Measurements from ENCODE around the gene CFTR. TPM values are rescaled to one million over a fixed set of nuclear protein-coding genes. Genes with fewer than 3 reads are reported as not detected.

CFTR gene
- total RNA-seq, 1 donor from 2014 or later = 11.0 TPM

DNA sequence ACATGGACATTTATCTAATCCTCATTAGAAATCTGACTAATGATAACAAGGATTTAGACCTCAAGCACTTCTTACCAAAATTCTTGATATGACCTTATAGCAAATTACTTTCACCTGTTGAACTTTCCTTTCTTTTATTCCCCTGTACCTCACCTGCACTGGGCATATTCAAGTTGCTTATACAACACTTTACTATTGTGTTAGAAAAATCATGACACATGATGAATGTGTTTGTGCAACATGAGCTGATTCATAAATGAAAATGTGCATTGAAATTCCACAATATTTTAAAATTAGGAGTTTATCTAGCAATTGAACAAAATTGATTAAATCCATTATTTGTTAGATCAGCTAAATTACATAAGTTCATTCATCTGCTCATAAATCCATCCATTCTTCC lies 160.6 kb downstream of the CFTR start:
- peaks cover 2% of the 10 kb centered on the region for H3K4me1 Mint-ChIP-seq (ENCODE audit: unreplicated experiment)
- H3K4me3 Mint-ChIP-seq = no peak overlapping the region
- DNase-seq (ENCODE audit: extremely low spot score, unreplicated experiment) = no peak
- TF ChIP-seq CTCF (conservative IDR thresholded peaks at IDR 0.05) = no peak
- no peaks in the 10 kb centered on the region for H3K36me3 Mint-ChIP-seq
- no peaks in the 10 kb centered on the region for H3K9me3 Mint-ChIP-seq
- H3K27ac Mint-ChIP-seq = no peak overlapping the region
- no peaks in the 10 kb centered on the region for H3K27me3 Mint-ChIP-seq

DNA sequence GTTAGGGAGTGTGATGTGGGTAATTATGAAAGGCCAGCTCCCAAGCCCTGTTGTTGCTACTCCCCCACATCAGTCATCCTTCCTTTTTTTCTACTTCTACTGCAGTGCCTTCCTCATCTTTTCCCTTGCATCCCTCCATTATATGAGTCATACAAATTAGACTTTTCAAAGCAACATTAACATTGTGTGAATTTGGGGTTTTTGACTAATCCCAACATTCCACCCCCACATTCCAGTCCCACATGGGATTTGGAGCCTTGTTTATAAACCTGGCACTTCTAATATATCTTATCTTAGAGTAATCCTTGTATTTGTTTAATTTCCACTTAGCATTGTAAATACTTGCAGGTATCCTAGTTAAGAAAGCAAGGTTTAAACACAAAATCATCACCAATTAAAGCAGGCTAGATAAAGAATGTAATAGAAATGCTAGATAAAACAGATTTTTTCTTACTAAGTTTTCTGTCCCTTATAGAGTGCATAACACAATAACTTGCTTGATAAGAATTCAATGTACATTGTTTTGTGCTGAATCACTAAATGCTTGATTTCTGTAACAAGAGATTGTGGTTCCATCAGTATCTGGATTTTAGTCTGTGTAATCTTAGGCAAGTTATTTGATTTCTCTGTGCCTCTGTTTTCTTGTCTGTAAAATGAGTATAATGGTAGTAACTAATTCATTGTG lies 165.8 kb downstream of the CFTR start:
- peaks cover 4% of the 10 kb centered on the region for H3K4me1 Mint-ChIP-seq (ENCODE audit: unreplicated experiment)
- no peak for DNase-seq (ENCODE audit: extremely low spot score, unreplicated experiment)

GRCh38 chr7:117648203-117648866 lies 168.5 kb downstream of the CFTR start:
- Mint-ChIP-seq H3K36me3 (peaks cover 5% of the 10 kb centered on the region), H3K9me3 (no peaks in the 10 kb centered on the region), H3K4me3 (no peak overlapping the region), H3K27ac (no peak overlapping the region), H3K27me3 (no peaks in the 10 kb centered on the region), H3K4me1 (ENCODE audit: unreplicated experiment) (peaks cover 4% of the 10 kb centered on the region)
- no peak for TF ChIP-seq CTCF (conservative IDR thresholded peaks at IDR 0.05)
- DNase-seq (ENCODE audit: extremely low spot score, unreplicated experiment) = no peak

More for the DNA sequence above, 165.8 kb downstream of the CFTR start:
- H3K9me3 Mint-ChIP-seq = no peaks in the 10 kb centered on the region
- H3K27ac Mint-ChIP-seq = no peak overlapping the region
- H3K27me3 Mint-ChIP-seq = no peaks in the 10 kb centered on the region
- no peak for TF ChIP-seq CTCF (conservative IDR thresholded peaks at IDR 0.05)
- H3K36me3 Mint-ChIP-seq = peaks cover 5% of the 10 kb centered on the region
- no peak overlapping the region for H3K4me3 Mint-ChIP-seq

DNA sequence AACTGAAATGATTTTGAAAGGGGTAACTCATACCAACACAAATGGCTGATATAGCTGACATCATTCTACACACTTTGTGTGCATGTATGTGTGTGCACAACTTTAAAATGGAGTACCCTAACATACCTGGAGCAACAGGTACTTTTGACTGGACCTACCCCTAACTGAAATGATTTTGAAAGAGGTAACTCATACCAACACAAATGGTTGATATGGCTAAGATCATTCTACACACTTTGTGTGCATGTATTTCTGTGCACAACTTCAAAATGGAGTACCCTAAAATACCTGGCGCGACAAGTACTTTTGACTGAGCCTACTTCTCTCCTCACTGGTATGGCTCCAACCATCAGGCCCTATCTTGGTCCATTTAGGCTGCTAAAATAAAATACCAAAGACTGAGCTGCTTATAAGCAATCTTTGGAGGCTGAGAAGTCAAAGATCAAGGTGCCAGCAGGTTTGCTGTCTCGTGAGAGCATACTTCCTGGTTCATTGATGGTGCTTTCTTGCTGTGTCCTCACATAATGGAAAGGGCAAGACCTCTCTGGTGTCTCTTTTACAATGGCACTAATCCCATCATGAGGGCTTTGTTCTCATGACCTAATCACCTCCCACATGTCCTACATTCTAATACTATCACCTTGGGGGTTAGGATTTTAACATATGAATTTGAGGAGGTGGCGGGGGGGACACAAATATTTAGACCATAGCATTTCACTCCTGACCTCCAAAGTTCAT lies 173.3 kb downstream of the CFTR start:
- Mint-ChIP-seq H3K27me3 (no peaks in the 10 kb centered on the region), H3K4me1 (ENCODE audit: unreplicated experiment) (no peaks in the 10 kb centered on the region), H3K36me3 (no peaks in the 10 kb centered on the region), H3K4me3 (no peak overlapping the region), H3K9me3 (no peaks in the 10 kb centered on the region), H3K27ac (no peak overlapping the region)
- no peak for TF ChIP-seq CTCF (conservative IDR thresholded peaks at IDR 0.05)
- DNase-seq (ENCODE audit: extremely low spot score, unreplicated experiment) = no peak

DNA sequence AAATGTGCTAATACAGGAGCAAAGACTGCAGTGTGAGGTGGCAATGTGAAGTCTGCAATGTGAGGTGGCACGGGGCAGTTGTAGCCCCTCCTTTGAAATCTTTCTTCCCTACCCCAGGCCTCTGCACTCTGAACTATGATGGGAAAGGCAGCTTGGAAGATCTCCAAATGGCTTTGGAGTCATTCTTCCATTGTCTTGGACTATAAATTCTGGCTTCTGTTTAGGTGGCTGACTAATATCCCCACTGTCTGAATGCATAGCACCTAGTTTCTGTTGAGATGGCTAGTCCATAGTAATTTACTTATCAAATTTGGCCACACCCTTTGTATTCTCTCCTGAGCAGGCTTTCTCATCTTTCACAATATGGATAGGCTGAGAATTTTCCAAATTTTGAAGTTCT lies 175.0 kb downstream of the CFTR start:
- no peaks in the 10 kb centered on the region for H3K27me3 Mint-ChIP-seq
- peaks cover 3% of the 10 kb centered on the region for H3K36me3 Mint-ChIP-seq
- TF ChIP-seq CTCF (conservative IDR thresholded peaks at IDR 0.05) = no peak
- no peaks in the 10 kb centered on the region for H3K4me1 Mint-ChIP-seq (ENCODE audit: unreplicated experiment)
- no peak overlapping the region for H3K27ac Mint-ChIP-seq
- no peaks in the 10 kb centered on the region for H3K9me3 Mint-ChIP-seq
- no peak for DNase-seq (ENCODE audit: extremely low spot score, unreplicated experiment)
- no peak overlapping the region for H3K4me3 Mint-ChIP-seq
